Sigmoid colon (tissue), 7 donors: ENCODE data around the gene HMX3. TPM values are rescaled to one million over a fixed set of nuclear protein-coding genes. Genes with fewer than 3 reads are reported as not detected.

Experiments
- DNase-seq: peaks from one replicate; pipeline ENCODE4 v3.0.0-alpha.2; 2019
- H3K27ac ChIP-seq, 4 donors: fragments of 200-600 bp; sonication (generic); one replicate each; pipeline ENCODE4 v1.5.1; 2016 to 2019; ENCODE audit warnings: mild to moderate bottlenecking in 1 of 4
- H3K27me3 ChIP-seq, 3 donors: fragments of 200-600 bp; sonication (generic); one replicate each; pipeline ENCODE4 v1.5.1; 2019; ENCODE audit warnings: mild to moderate bottlenecking in 1 of 3
- H3K36me3 ChIP-seq, 4 donors: fragments of 200-600 bp; sonication (generic); one replicate each; pipeline ENCODE4 v1.5.1; 2016 to 2019
- H3K4me1 ChIP-seq, 4 donors: fragments of 200-600 bp; sonication (generic); one replicate each; pipeline ENCODE4 v1.5.1; 2017 to 2019
- H3K4me3 ChIP-seq, 4 donors: fragments of 200-600 bp; sonication (generic); one replicate each; pipeline ENCODE4 v1.5.1; 2017 to 2019; ENCODE audit warnings: mild to moderate bottlenecking in 2 of 4, moderate library complexity in 1 of 4
- H3K9me3 ChIP-seq, 4 donors: fragments of 200-600 bp in 3 of 4; sonication (generic) in 3 of 4; one replicate each; pipeline versions ENCODE4 v1.5.1 to v1.6.1; 2013 to 2019
- CTCF ChIP-seq, 4 experiments: fragments of 450-650 bp in 3 of 4; fragments of 200-600 bp in 1 of 4; IDR thresholded peaks; one replicate each; pipeline ENCODE4 v1.5.1; 2016 to 2019; ENCODE audit warnings: antibody characterized with exemption in 4 of 4, mild to moderate bottlenecking in 3 of 4, moderate library complexity in 2 of 4
- EP300 ChIP-seq, 4 donors: sonication (generic); formaldehyde crosslinking; IDR thresholded peaks; one replicate each; pipeline ENCODE4 v1.6.1; 2017; ENCODE audit warnings: antibody characterized with exemption in 4 of 4
- POLR2A ChIP-seq, 2 donors: fragments of 450-650 bp; IDR thresholded peaks; one replicate each; pipeline ENCODE4 v1.6.1; 2016; ENCODE audit warnings: antibody characterized with exemption in 2 of 2, mild to moderate bottlenecking in 2 of 2, moderate library complexity in 2 of 2
- POLR2AphosphoS5 ChIP-seq, 4 donors: sonication (generic); formaldehyde crosslinking; IDR thresholded peaks; one replicate each; pipeline ENCODE4 v1.6.1; 2017; ENCODE audit warnings: antibody characterized with exemption in 4 of 4
- WGBS, 2 donors: extraction: QIAGEN DNeasy Blood & Tissue Kit; methylation state at CpG; one replicate each; pipeline ENCODE4 v1.1.7; 2013; 5-methylcytosine and 5-hydroxymethylcytosine counted together
- intact Hi-C: fragments of 100-400 bp; cut with DNase I; formaldehyde crosslinking; loops from one replicate; pipeline ENCODE4 v1.15.1; 2023
- polyA plus RNA-seq, 3 donors: library from polyadenylated mRNA; stranded (reverse); fragments of 200-250 nt; gene quantifications; one replicate each; pipeline ENCODE4 v1.2.3, GENCODE V29; 2013
- total RNA-seq, 4 donors: library from RNA; depleted of rRNA; stranded (reverse); fragments of >200 nt; gene quantifications; one replicate each; pipeline ENCODE4 v1.1.0, GENCODE V29; 2016
- donor health status: healthy with polysubstance abuse.
- donor health status: Bipolar disorder and iron deficiency.
- donor health status: healthy.

The HMX3 gene
- total and polyA plus RNA-seq, 7 donors = 0.52 to 0.83 (median 0.68) TPM; not detected in 4

GRCh38 chr10:123133541-123134342 lies 2.0 kb upstream of the HMX3 start:
- peaks cover 0 to 2% (median 0%) of the 10 kb centered on the region in 4 donors for H3K9me3 ChIP-seq
- TF ChIP-seq POLR2AphosphoS5 (IDR thresholded peaks at IDR 0.05) = no peak
- peaks cover 0 to 55% (median 51%) of the 10 kb centered on the region in 4 donors for H3K4me1 ChIP-seq
- DNase-seq = no peak
- H3K36me3 ChIP-seq = no peaks in the 10 kb centered on the region
- peaks cover 56 to 98% (median 76%) of the 10 kb centered on the region in 3 donors for H3K27me3 ChIP-seq
- WGBS, 2 donors = 7 to 16% methylated on average over 40 of the region's 40 CpGs
- no peak overlapping the region for H3K27ac ChIP-seq
- intact Hi-C loops = loop anchor here (1.0 to 10.0 kb wide), 3 partner anchors 17 to 831 kb away; no protein-coding TSS in a partner anchor
- H3K4me3 ChIP-seq = no peak overlapping the region

GRCh38 chr10:123134343-123134914 lies 1.3 kb upstream of the HMX3 start:
- intact Hi-C loops = loop anchor here (2.0 to 10.0 kb wide), 2 partner anchors 16 to 830 kb away; no protein-coding TSS in a partner anchor
- peaks cover 63 to 98% (median 83%) of the 10 kb centered on the region in 3 donors for H3K27me3 ChIP-seq
- 5 to 7% methylated on average over 42 of the region's 42 CpGs for WGBS, 2 donors
- H3K4me1 ChIP-seq = peaks cover 0 to 55% (median 51%) of the 10 kb centered on the region in 4 donors
- H3K4me3 ChIP-seq = no peak overlapping the region
- no peak overlapping the region for H3K27ac ChIP-seq
- DNase-seq = no peak
- H3K36me3 ChIP-seq = no peaks in the 10 kb centered on the region
- no peaks in the 10 kb centered on the region for H3K9me3 ChIP-seq
- no peak for TF ChIP-seq POLR2AphosphoS5 (IDR thresholded peaks at IDR 0.05)
- TF ChIP-seq POLR2A (IDR thresholded peaks at IDR 0.05) = no peak
- no peak for TF ChIP-seq CTCF (IDR thresholded peaks at IDR 0.05)
- TF ChIP-seq EP300 (IDR thresholded peaks at IDR 0.05) = no peak

- H3K27ac ChIP-seq = no peak overlapping the region
- H3K27me3 ChIP-seq = peaks cover 68 to 98% (median 85%) of the 10 kb centered on the region in 3 donors
- DNase-seq = no peak
- H3K4me3 ChIP-seq = peak overlapping the region in 2 of 4 donors; percentile 40 to 42
- 3 to 5% methylated on average over 46 of the region's 46 CpGs for WGBS, 2 donors
- intact Hi-C loops = loop anchor here (2.0 to 10.0 kb wide), 2 partner anchors 16 to 830 kb away; no protein-coding TSS in a partner anchor
- no peaks in the 10 kb centered on the region for H3K9me3 ChIP-seq
- H3K36me3 ChIP-seq = no peaks in the 10 kb centered on the region
- peaks cover 0 to 60% (median 53%) of the 10 kb centered on the region in 4 donors for H3K4me1 ChIP-seq
- TF ChIP-seq CTCF (IDR thresholded peaks at IDR 0.05) (no peak), EP300 (IDR thresholded peaks at IDR 0.05) (no peak), POLR2AphosphoS5 (IDR thresholded peaks at IDR 0.05) (no peak)
Measured at GRCh38 chr10:123134915-123135414, 805 bp upstream of the HMX3 start.

- intact Hi-C loops = loop anchor here (10.0 kb wide), 1 partner anchor 828 kb away; no protein-coding TSS in a partner anchor
- Histone ChIP-seq H3K27ac (no peak overlapping the region), H3K27me3 (peaks cover 82 to 100% (median 98%) of the 10 kb centered on the region in 3 donors), H3K9me3 (no peaks in the 10 kb centered on the region), H3K4me3 (peak overlapping the region in 3 of 4 donors; percentile 27 to 42 (median 40)), H3K4me1 (peaks cover 0 to 66% (median 56%) of the 10 kb centered on the region in 4 donors), H3K36me3 (no peaks in the 10 kb centered on the region)
- no peak for DNase-seq
- 3 to 5% methylated on average over 59 of the region's 59 CpGs for WGBS, 2 donors
- TF ChIP-seq POLR2AphosphoS5 (IDR thresholded peaks at IDR 0.05) = no peak
- no peak for TF ChIP-seq CTCF (IDR thresholded peaks at IDR 0.05)
- no peak for TF ChIP-seq POLR2A (IDR thresholded peaks at IDR 0.05)
- no peak for TF ChIP-seq EP300 (IDR thresholded peaks at IDR 0.05)
Measured at GRCh38 chr10:123136221-123136805, 543 bp downstream of the HMX3 start.
